ENCODE measurements around the gene ZFAND3. TPM values are rescaled to one million over a fixed set of nuclear protein-coding genes. Genes with fewer than 3 reads are reported as not detected.

The ZFAND3 gene
- total and polyA plus RNA-seq, 2 donors (not counting 1 experiment from before 2014, with no cell fraction given) = 13.5 to 58.3 TPM

- no peak overlapping the region for H3K27ac Mint-ChIP-seq
- POLR2A ChIA-PET = no interaction called here
- CTCF ChIA-PET = interaction anchor here (0.8 kb wide), 1 partner anchor 9 kb away, joined by 3 read pairs; no protein-coding TSS in a partner anchor
Observed at GRCh38 chr6:38150681-38151296, 331.3 kb downstream of the ZFAND3 start.

More at GRCh38 chr6:38150681-38151296, 331.3 kb downstream of the ZFAND3 start:
- ATAC-seq (ENCODE audit: low read depth) = no peak
- Histone ChIP-seq H3K79me2 (ENCODE audit: control insufficient read depth, insufficient read depth, low read length) (no peaks in the 10 kb centered on the region), H3K27me3 (replicated peaks in 1 of 4; ENCODE audit: control extremely low read depth in 1 of 4, control insufficient read depth in 3 of 4, insufficient read depth in 4 of 4, low read length in 3 of 4) (no peaks in the 10 kb centered on the region), H3K4me1 (ENCODE audit: control insufficient read depth in 2 of 2, insufficient read depth in 2 of 2, low read length in 2 of 2) (peaks cover 0 to 12% of the 10 kb centered on the region in 2 donors), H3K36me3 (replicated peaks in 1 of 2; ENCODE audit: control extremely low read depth in 1 of 2, control insufficient read depth in 1 of 2, extremely low read depth in 1 of 2, insufficient read depth in 2 of 2, low read length in 1 of 2) (peaks cover 0 to 36% of the 10 kb centered on the region in 2 experiments), H3K9ac (ENCODE audit: low read length) (no peak overlapping the region), H4K20me1 (ENCODE audit: control insufficient read depth, insufficient read depth, low read length, poor library complexity, severe bottlenecking) (peaks cover 16% of the 10 kb centered on the region), H3K9me3 (ENCODE audit: control extremely low read depth in 1 of 3, control insufficient read depth in 2 of 3, insufficient read depth in 1 of 3, low read length in 2 of 3) (no peaks in the 10 kb centered on the region), H2AFZ (ENCODE audit: insufficient read depth, low read depth, low read length, poor library complexity, severe bottlenecking) (no peak overlapping the region), H3K4me3 (ENCODE audit: control extremely low read depth in 1 of 5, extremely low read depth in 1 of 5, insufficient read depth in 1 of 5, low read depth in 2 of 5, low read length in 4 of 5) (no peak overlapping the region), H3K4me2 (replicated peaks; ENCODE audit: low read depth, low read length, poor library complexity, severe bottlenecking) (no peak overlapping the region), H3K27ac (ENCODE audit: low read length in 2 of 2) (no peak overlapping the region)
- peaks cover 2% of the 10 kb centered on the region for H3K4me1 Mint-ChIP-seq
- 96% methylated on average over 11 of the region's 11 CpGs for WGBS (ENCODE audit: insufficient coverage)
- H3K4me3 Mint-ChIP-seq = no peak overlapping the region
- intact Hi-C loops (cut with micrococcal nuclease) = no loop called here
- TF ChIP-seq CTCF (IDR thresholded peaks at IDR 0.05) = no peak
- no peak for TF ChIP-seq EZH2 (IDR thresholded peaks at IDR 0.05; ENCODE audit: borderline replicate concordance, insufficient read depth, low read depth, low read length, poor library complexity, severe bottlenecking)
- no peak for DNase-seq
- no peaks in the 10 kb centered on the region for H3K9me3 Mint-ChIP-seq (ENCODE audit: insufficient read depth)
- no peaks in the 10 kb centered on the region for H3K27me3 Mint-ChIP-seq
